HuH-7 (cell line): Measurements from ENCODE around the gene MRPS25.
"Not testable (repeated sequence)": the region's sequence is repeated elsewhere in the genome, so short reads cannot be mapped to it uniquely, and the experiment has no call there.

Experiments used
- DNase-seq: peaks from one replicate; pipeline ENCODE4 v3.0.0; 2011; ENCODE audit warnings: low spot score

MRPS25 gene

GRCh38 chr3:15043408-15044171 lies 21.5 kb downstream of the MRPS25 start:
- DNase-seq, result no peak

DNA sequence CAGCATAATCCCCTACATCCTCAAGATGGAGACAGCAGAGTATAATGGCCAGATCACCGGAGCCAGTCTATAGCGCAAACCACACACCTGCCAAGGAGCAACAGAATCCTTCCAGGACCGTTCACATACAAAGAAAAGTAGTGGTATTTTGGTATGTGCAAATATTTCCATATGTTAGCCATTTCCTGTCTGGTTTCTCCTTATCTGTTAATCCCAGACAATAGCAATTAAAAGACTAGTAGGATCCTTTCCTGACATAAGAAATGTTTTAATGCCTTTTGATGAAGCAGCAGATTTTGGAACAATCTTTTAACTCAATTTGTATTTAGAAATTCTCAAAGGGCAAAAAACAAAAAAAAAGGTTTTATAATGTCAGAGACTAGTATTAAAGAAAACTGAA lies 22.2 kb downstream of the MRPS25 start:
- no peak for DNase-seq

DNA sequence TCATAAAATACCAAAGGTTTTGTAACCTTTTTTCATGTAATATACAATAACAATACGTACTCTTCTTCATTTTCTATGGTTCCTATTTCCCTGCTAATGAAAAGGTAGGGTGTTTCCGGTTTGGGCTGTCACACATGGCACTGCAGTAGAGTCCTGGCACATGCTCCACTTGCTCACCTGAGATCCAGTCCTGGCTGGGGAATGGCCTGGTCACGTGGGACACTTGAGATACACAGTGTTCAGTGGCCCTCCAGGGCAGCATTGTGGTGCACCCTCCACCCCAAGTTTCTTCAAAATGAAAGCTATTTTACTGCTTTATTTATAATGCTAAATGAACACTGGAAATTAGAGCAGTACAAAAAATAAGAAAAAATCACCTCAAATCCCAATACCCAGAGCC lies 23.2 kb downstream of the MRPS25 start:
- DNase-seq, result no peak

DNA sequence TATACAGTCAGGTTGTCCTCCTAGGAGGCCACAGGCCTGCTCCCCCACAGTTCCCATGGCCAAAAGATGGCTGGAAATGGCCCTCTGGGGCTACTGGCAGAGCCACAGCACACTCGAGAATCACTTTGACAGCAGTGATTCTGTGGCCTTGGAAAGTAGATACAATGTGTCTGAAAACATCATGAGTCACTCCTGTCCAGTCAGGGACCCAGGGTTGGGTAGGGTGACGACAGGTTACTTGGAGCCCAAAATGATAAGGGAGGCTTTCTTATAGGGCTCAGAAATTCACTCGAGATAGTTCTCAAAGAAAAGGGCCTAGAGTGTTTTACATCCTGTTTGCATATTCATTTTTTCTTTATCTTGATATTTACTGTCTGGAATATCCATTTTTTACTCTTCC lies 24.3 kb downstream of the MRPS25 start:
- no peak for DNase-seq

DNA sequence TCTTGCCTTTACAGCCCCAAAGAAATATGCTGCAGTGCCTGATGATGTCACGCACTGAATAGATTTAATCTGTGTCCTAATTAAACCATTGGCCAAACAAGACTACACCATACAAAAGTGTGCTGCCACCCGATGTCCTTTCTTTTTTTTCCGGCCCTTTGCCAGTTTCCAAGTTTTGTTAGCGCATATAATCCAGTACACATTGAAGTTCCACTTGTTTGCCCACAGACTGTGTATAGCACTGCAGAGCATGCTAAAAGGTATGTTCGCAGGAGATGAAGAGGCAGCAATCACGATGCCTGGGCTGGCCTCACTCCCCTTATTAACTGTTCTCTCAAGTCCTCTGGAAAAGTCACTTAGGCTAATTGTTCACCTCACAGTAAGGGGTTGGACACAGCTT lies 26.8 kb downstream of the MRPS25 start:
- DNase-seq, result no peak

- no peak for DNase-seq
These were observed 32.0 kb downstream of the MRPS25 start for GRCh38 chr3:15033103-15033502.

DNA sequence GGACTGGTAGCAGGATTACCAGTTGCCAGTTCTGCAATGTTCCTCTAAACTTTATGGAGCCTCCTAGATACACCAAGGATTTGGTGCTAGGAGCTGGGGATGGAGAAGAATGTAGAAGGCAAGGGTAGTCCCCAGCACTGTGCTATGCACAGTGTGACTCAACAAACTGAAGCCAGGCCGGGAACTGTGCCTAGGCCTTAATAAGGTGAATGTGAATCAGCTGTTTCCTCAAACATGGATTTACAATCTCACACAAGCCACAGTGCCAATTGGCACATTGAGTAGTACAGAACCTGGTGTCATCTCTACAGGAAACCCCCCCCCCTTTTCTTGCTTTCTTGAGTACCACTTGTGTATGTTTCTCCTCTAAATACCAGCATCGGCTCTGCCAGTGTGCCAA lies 32.5 kb downstream of the MRPS25 start:
- DNase-seq, result no peak

DNA sequence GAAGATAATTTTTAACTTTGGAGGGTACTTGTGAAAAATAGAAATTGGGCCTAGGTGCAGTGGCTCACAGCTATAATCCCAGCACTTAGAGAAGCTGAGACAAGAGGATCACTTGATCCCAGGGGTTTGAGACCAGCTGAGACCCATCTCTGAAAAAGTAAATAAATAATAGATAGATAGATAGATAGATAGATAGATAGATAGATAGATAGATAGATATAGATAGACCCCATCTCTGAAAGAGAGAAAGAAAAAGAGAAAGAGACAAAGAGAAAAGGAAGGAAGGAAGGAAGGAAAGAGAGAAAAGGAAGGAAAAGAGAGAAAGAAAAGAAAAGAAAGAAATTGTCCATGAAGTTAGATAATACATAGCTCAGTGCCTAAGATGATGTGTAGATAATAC lies 35.5 kb downstream of the MRPS25 start:
- no peak for DNase-seq

GRCh38 chr3:15023719-15024118 lies 41.4 kb downstream of the MRPS25 start:
- DNase-seq, result no peak

GRCh38 chr3:15023249-15023648 lies 41.9 kb downstream of the MRPS25 start:
- no peak for DNase-seq

- DNase-seq, result no peak
These were observed 47.9 kb downstream of the MRPS25 start for GRCh38 chr3:15017191-15017590.

DNA sequence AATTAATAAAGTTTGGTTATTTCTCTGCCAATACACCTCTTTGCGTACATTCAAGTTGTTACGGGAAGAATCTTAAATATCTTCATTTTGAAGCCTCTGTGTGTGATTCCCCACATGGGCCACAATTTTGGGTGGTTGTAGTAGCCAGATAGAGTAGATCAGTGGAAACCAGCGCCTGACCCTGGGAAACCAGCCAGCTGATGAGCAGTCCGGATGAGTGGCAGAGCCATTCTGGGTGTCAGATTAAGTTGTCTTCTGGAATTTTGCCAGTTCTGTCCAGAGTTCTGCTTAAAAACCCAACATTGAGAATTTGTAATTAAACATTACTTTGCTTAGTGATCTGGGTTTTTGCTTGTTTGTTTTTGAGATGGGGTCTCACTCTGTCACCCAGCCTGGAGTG lies 49.7 kb downstream of the MRPS25 start:
- DNase-seq, result no peak

GRCh38 chr3:15014606-15015328 lies 50.3 kb downstream of the MRPS25 start:
- no peak for DNase-seq

DNA sequence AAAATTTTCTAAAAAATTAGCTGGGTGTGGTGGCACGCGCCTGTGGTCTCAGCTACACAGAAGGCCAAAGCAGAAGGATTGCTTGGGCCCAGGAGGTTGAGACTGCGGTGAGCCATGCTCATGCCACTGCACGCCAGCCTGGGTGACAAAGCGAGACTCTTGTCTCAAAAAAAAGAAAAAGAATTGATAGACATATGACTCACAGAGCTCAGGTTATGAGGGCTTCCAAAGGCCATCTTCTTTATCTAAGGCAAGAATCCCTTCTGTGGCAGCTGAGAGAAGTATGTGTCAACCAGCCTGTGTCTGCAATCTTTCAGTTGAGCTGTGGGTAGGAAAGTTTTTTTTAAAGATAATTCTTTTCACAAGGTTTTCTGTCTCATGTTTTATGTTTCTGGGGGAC lies 53.9 kb downstream of the MRPS25 start:
- DNase-seq, result no peak

- DNase-seq, result no peak
These were observed 54.5 kb downstream of the MRPS25 start for GRCh38 chr3:15010664-15011063.

- DNase-seq, result no peak
These were observed 55.9 kb downstream of the MRPS25 start for GRCh38 chr3:15009167-15009566.

- DNase-seq, result no peak
These were observed 57.4 kb downstream of the MRPS25 start for GRCh38 chr3:15007681-15008141.

- DNase-seq, result not testable (repeated sequence)
These were observed 65.9 kb downstream of the MRPS25 start for GRCh38 chr3:14999182-14999581.
